Right hindlimb (tissue), 1 donor: ENCODE data around the gene CD163.
"Not testable (repeated sequence)": the region's sequence is repeated elsewhere in the genome, so short reads cannot be mapped to it uniquely, and the experiment has no call there.

ENCODE experiments used
- DNase-seq: peaks from one replicate; pipeline ENCODE4 v3.0.0-alpha.2; 2018

CD163 gene

DNA sequence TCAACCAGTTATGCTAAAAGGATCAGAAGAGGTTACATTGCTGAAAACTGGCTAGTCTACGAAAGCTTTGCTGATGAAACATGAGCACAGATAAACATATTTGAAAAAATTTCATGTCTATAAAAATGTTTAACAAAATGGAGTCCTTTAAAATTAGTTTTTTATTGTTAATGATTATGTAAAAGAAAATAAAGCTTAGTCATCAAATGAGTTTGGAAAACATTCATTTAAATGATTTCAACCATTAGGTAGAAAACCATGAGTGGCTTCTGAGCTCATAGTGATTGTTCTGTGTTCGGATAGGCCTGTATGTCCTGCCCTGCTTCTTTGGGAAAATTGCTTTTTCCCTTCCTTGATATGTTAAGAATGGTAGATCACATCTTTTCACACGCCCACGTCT is 59.0 kb downstream of the CD163 start:
- no peak for DNase-seq

DNA sequence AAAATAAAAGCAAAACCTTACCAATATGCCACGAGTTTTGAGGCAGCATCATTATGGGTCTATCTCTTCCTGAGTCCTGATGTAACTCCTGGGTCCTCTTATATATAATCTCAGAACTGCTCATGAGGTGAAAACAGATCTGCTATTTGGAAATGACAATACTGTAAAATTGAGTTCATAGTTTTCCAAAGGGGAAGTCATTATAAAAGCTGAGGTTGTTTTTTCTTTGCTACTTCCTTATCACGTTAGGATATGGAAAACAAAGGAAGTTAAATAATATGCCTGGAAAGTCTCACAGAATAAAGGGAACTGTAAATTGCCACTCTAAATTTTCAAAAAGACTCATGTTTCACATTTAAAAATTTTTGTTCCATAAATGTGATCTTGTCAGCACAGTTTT is 59.5 kb downstream of the CD163 start, which contains the start of gene CD163L1:
Gene CD163L1, minus strand, starts transcription at position 78 of the 400 bp plus-strand sequence. Its CDS starts 26 bp downstream, at position 52.
- no peak for DNase-seq

DNA sequence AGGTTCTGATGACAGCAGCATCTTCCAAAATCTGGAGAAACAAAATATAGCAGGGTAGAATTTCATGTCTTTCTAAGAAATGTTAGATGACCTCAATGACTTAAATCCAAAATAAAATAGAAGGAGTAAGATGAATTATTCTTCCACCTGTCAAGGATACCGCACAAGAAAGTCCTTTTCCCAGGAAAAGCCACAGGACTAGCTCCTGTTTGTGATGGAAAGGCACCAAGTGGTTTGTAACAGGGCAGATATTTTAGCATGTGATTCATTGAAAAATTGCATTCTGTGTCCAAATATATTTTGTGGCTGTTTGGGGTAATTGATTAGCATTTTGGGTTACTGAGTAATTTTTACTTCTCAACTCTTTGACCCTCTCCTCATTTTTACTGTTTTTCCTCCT is 62.4 kb downstream of the CD163 start:
- DNase-seq, result no peak

DNA sequence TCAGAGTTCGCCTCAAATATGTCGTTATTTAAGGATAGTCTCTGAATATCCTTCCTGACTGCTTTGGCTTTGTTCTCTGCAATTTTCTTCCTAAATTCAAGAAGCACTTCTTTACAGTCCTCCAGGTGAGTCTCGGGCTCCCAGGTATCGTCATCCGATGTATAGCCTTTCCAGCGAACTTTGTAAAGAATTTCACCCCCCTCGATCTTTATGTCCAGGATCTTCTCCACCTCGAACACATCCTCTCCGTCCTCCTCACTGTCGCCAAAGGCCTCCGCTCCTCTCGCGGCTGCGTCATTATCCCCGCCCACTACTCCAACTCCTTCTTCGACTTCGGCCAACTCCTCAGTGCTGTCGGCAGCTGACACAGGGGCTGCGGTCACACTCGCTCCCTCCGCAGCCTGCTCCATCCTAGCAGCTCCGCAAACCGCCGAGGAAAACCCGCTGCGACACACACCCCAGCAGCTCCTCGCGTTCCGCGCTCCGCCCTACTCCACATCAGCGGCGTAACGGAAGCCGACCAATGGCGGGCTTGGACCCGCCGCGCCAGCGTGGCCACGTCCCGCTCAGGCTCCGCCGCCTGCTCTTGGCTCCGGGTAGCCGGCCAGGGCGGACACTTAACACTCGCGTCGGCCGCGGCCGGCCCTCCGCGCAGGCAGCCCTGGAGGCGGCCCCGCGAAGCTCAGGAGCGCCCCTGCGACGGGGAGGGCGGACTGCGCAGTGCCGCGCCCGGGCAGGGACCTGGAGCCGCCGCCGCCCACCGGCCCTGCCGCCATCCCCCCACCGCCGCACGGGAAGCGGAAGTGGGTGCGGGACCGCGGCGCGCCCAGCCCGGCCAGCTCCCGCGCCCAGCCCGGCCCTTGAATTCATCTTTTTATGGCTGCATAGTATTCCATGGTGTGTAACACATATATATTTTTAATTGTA is 63.7 kb downstream of the CD163 start:
- DNase-seq, result peak; percentile 54

GRCh38 chr12:7438291-7438995 is 65.1 kb downstream of the CD163 start:
- DNase-seq, result not testable (repeated sequence)

GRCh38 chr12:7437494-7437893 is 66.1 kb downstream of the CD163 start:
- not testable (repeated sequence) for DNase-seq

GRCh38 chr12:7434670-7435069 is 68.9 kb downstream of the CD163 start:
- no peak for DNase-seq

DNA sequence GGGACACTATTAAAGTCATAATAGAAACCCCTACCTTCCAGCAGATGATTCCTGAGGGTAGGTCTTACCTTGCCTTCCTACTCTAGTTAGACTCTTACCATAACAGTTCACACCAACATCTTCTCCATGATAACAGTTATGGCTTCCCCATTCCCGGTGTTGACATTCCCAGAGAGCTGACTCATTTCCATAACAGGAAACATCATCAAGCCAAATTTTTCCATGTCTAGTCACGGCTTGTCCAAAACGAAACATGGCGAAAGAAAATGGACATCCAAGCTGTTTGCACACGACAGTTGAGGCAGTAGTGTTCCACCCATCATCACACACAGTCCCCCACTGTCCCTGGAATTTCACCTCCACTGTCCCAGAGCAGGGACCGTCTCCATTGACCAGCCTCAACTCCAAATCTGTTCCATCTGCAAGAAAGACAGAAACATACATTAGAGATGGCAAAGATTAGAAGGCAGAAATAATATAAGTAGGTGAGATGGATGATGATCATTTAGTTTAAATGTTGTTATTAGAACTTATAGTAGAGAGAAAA is 70.2 kb downstream of the CD163 start:
- DNase-seq, result no peak

GRCh38 chr12:7431993-7432685 is 71.4 kb downstream of the CD163 start:
- no peak for DNase-seq
